Measurements from ENCODE around the gene SLC13A4.

DNA sequence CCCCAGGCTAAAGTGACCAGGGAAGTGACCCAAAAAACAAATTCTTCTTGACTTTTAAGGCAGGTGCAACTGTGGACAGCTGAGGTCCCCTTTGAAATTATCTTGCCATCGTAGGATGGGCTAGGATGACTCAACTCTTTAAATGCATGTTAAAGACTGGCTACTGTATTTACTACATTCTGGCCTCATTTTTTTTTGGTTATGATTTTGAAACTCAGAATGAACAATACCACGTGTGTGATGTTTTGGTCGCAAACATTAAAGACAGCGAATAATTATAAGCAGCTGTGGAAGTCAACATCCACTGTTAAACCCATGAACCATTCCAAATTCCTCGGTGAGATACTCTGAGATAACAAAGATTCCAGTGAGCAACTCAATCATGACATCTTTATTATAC is 1.2 kb upstream of the SLC13A4 start:
- no peak for TF ChIP-seq CTCF (IDR thresholded peaks at IDR 0.05)
- no peak for TF ChIP-seq POLR2A (IDR thresholded peaks at IDR 0.05)
